Keratinocyte (primary cell): ENCODE measurements around the gene KRTAP5-4. TPM values are rescaled to one million over a fixed set of nuclear protein-coding genes. Genes with fewer than 3 reads are reported as not detected.
"Not testable (repeated sequence)": the region's sequence is repeated elsewhere in the genome, so short reads cannot be mapped to it uniquely, and the experiment has no call there.

Source experiments
- DNase-seq: peaks from one replicate; pipeline ENCODE4 v3.0.0-alpha.2; 2011; ENCODE audit warnings: low read depth, missing footprints, low spot score
- FAIRE-seq: peaks from 2 replicates; lab custom pipeline; 2011; peaks lifted over from hg19 to GRCh38; lab: Jason Lieb, UNC
- H2AFZ ChIP-seq: 2 replicates; pipeline ENCODE4 v1.6.0; 2012; ENCODE audit warnings: low read length, control low read depth, inconsistent platforms; ENCODE audit not compliant: control insufficient read depth
- H3K27ac ChIP-seq: 2 replicates; pipeline ENCODE4 v1.5.1; 2011; ENCODE audit warnings: low read length; ENCODE audit not compliant: control insufficient read depth, insufficient read depth
- H3K27me3 ChIP-seq: 3 replicates; pipeline ENCODE4 v1.6.0; 2011; ENCODE audit warnings: low read length; ENCODE audit not compliant: control insufficient read depth, insufficient read depth; ENCODE audit errors: extremely low read depth
- H3K36me3 ChIP-seq, 2 experiments: 2 replicates in 1 of 2; 3 replicates in 1 of 2; pipeline ENCODE4 v1.5.1; 2011; ENCODE audit warnings: low read length in 2 of 2, mild to moderate bottlenecking in 1 of 2; ENCODE audit not compliant: control insufficient read depth in 2 of 2, insufficient read depth in 2 of 2; ENCODE audit errors: extremely low read depth in 1 of 2
- H3K4me1 ChIP-seq: 3 replicates; pipeline ENCODE4 v1.5.1; 2011; ENCODE audit warnings: low read length; ENCODE audit not compliant: control insufficient read depth, insufficient read depth; ENCODE audit errors: extremely low read depth
- H3K4me2 ChIP-seq: 3 replicates; pipeline ENCODE4 v1.6.0; 2011; ENCODE audit warnings: low read depth, low read length; ENCODE audit not compliant: control insufficient read depth, insufficient read depth; ENCODE audit errors: extremely low read depth
- H3K4me3 ChIP-seq, 3 experiments: fragments of 200-600 bp in 1 of 3; sonication (generic) in 1 of 3; 2 replicates in 2 of 3; 3 replicates in 1 of 3; pipeline ENCODE4 v1.5.1; 2011 to 2016; ENCODE audit warnings: low read length in 3 of 3, mild to moderate bottlenecking in 3 of 3, control low read depth in 2 of 3, inconsistent platforms in 1 of 3, low read depth in 1 of 3, mixed read lengths in 1 of 3, mixed run types in 1 of 3, moderate library complexity in 1 of 3; ENCODE audit not compliant: control insufficient read depth in 2 of 3, insufficient read depth in 2 of 3; ENCODE audit errors: extremely low read depth in 1 of 3
- H3K79me2 ChIP-seq: 2 replicates; pipeline ENCODE4 v1.6.0; 2012; ENCODE audit warnings: low read length; ENCODE audit not compliant: control insufficient read depth, insufficient read depth
- H3K9ac ChIP-seq: 3 replicates; pipeline ENCODE4 v1.6.0; 2011; ENCODE audit warnings: low read length; ENCODE audit not compliant: control insufficient read depth, insufficient read depth; ENCODE audit errors: extremely low read depth
- H3K9me1 ChIP-seq: 3 replicates; pipeline ENCODE4 v1.6.0; 2011; ENCODE audit warnings: low read length; ENCODE audit not compliant: control insufficient read depth, insufficient read depth; ENCODE audit errors: extremely low read depth
- H3K9me3 ChIP-seq: 2 replicates; pipeline ENCODE4 v1.5.1; 2012; ENCODE audit warnings: low read depth, low read length; ENCODE audit not compliant: control insufficient read depth
- H4K20me1 ChIP-seq: 3 replicates; pipeline ENCODE4 v1.6.0; 2011; ENCODE audit warnings: low read length; ENCODE audit not compliant: control insufficient read depth, insufficient read depth; ENCODE audit errors: extremely low read depth
- CTCF ChIP-seq, 3 experiments: IDR thresholded peaks in 1 of 3; conservative IDR thresholded peaks in 1 of 3; optimal IDR thresholded peaks in 1 of 3; 2 replicates in 2 of 3; 3 replicates in 1 of 3; pipeline versions ENCODE3 to v1.5.1; 2011; ENCODE audit warnings: low read length in 3 of 3, mild to moderate bottlenecking in 3 of 3, moderate library complexity in 2 of 3, control low read depth in 1 of 3, inconsistent platforms in 1 of 3; ENCODE audit not compliant: insufficient read depth in 2 of 3; ENCODE audit errors: extremely low read depth in 1 of 3
- EZH2 ChIP-seq: IDR thresholded peaks from one replicate; pipeline ENCODE4 v1.6.1; 2012; ENCODE audit warnings: inconsistent platforms, mild to moderate bottlenecking, low read length, moderate library complexity
- dilution Hi-C: fragments of 300-500 bp; cut with MboI; formaldehyde crosslinking; loops from one replicate; pipeline ENCODE4 v1.7.0; 2020; ENCODE audit warnings: low sequenced_read_pairs; ENCODE audit not compliant: extremely low pct_ligation_motif_present
- polyA plus RNA-seq, 5 experiments: library from polyadenylated mRNA; depleted of rRNA in 3 of 5; stranded (reverse) in 3 of 5; stranded (forward) in 1 of 5; unstranded in 1 of 5; fragments of >200 nt; gene quantifications; 1 replicate in 1 of 5; 2 replicates in 3 of 5; 3 replicates in 1 of 5; pipeline versions ENCODE4 v1.2.1 to v1.2.3, GENCODE V29; 2011 to 2012; ENCODE audit warnings: missing spikeins in 2 of 5, low read depth in 1 of 5, low replicate concordance in 1 of 5

Gene KRTAP5-4
- polyA plus RNA-seq, 1 donor (not counting 4 experiments of a cell fraction or from before 2014, with no cell fraction given): not detected

GRCh38 chr11:1670905-1671371 lies 49.0 kb upstream of the KRTAP5-4 start:
- Histone ChIP-seq H3K9me3 (no peaks in the 10 kb centered on the region), H3K4me2 (no peak overlapping the region), H3K27ac (no peak overlapping the region), H3K36me3 (no peaks in the 10 kb centered on the region), H4K20me1 (no peaks in the 10 kb centered on the region), H3K27me3 (peaks cover 42% of the 10 kb centered on the region), H3K9ac (no peak overlapping the region), H3K4me3 (no peak overlapping the region), H3K4me1 (no peaks in the 10 kb centered on the region), H3K79me2 (no peaks in the 10 kb centered on the region), H3K9me1 (no peaks in the 10 kb centered on the region), H2AFZ (no peak overlapping the region)
- TF ChIP-seq CTCF (optimal IDR thresholded peaks at IDR 0.05 in 1 of 3, IDR thresholded peaks at IDR 0.05 in 1 of 3, conservative IDR thresholded peaks at IDR 0.05 in 1 of 3; ENCODE audit: extremely low read depth in 1 of 3, insufficient read depth in 2 of 3, low read length in 3 of 3) (no peak), EZH2 (no peak)
- FAIRE-seq: no peak
- dilution Hi-C loops: no loop called here
- no peak for DNase-seq

GRCh38 chr11:1670457-1670856 lies 48.5 kb upstream of the KRTAP5-4 start:
- H3K9ac ChIP-seq, H4K20me1 ChIP-seq, H3K36me3 ChIP-seq, dilution Hi-C loops, H3K9me3 ChIP-seq, H2AFZ ChIP-seq, FAIRE-seq, H3K4me2 ChIP-seq, H3K79me2 ChIP-seq, DNase-seq, H3K9me1 ChIP-seq, H3K27ac ChIP-seq, H3K4me3 ChIP-seq, H3K4me1 ChIP-seq: not testable (repeated sequence)
- peaks cover 42% of the 10 kb centered on the region for H3K27me3 ChIP-seq

- Histone ChIP-seq H3K4me2 (no peak overlapping the region), H4K20me1 (no peaks in the 10 kb centered on the region), H3K9ac (no peak overlapping the region), H3K27me3 (peaks cover 38% of the 10 kb centered on the region), H3K4me3 (no peak overlapping the region), H3K79me2 (no peaks in the 10 kb centered on the region), H3K9me1 (no peaks in the 10 kb centered on the region), H3K36me3 (no peaks in the 10 kb centered on the region), H3K4me1 (no peaks in the 10 kb centered on the region), H2AFZ (no peak overlapping the region), H3K27ac (no peak overlapping the region), H3K9me3 (no peaks in the 10 kb centered on the region)
- dilution Hi-C loops: no loop called here
- DNase-seq (no peak), FAIRE-seq (no peak)
- TF ChIP-seq EZH2: no peak
- no peak for TF ChIP-seq CTCF (optimal IDR thresholded peaks at IDR 0.05 in 1 of 3, IDR thresholded peaks at IDR 0.05 in 1 of 3, conservative IDR thresholded peaks at IDR 0.05 in 1 of 3; ENCODE audit: extremely low read depth in 1 of 3, insufficient read depth in 2 of 3, low read length in 3 of 3)
Measured at GRCh38 chr11:1669546-1670218, 47.7 kb upstream of the KRTAP5-4 start.
